Activated CD8-positive, alpha-beta memory T cell treated with anti-CD3 and anti-CD28 coated beads, Interleukin-2, amount 50 U/mL, for 4 hours (primary cell): ENCODE measurements around the gene SOX14.

ENCODE experiments used
- DNase-seq: peaks from one replicate; pipeline ENCODE4 v3.0.0-alpha.2; 2020

SOX14 gene

GRCh38 chr3:137764001-137764433 lies at the start of gene SOX14:
SOX14 (plus strand) TSS chr3:137764315; CDS start chr3:137764785, 470 bp downstream.
- no peak for DNase-seq

- no peak for DNase-seq
Measured at GRCh38 chr3:137714551-137714950, 49.6 kb upstream of the SOX14 start.

GRCh38 chr3:137724240-137724639 lies 39.9 kb upstream of the SOX14 start:
- DNase-seq = no peak

- no peak for DNase-seq
Measured at GRCh38 chr3:137737208-137737607, 26.9 kb upstream of the SOX14 start.

GRCh38 chr3:137738710-137739109 lies 25.4 kb upstream of the SOX14 start:
- DNase-seq = no peak

GRCh38 chr3:137743608-137744007 lies 20.5 kb upstream of the SOX14 start:
- no peak for DNase-seq

GRCh38 chr3:137746808-137747207 lies 17.3 kb upstream of the SOX14 start:
- DNase-seq = no peak

GRCh38 chr3:137759505-137759904 lies 4.6 kb upstream of the SOX14 start:
- no peak for DNase-seq

GRCh38 chr3:137760341-137761098 lies 3.6 kb upstream of the SOX14 start:
- no peak for DNase-seq

GRCh38 chr3:137761099-137761562 lies 3.0 kb upstream of the SOX14 start:
- no peak for DNase-seq

- DNase-seq = no peak
Measured at GRCh38 chr3:137761563-137762503, 2.3 kb upstream of the SOX14 start.

- no peak for DNase-seq
Measured at GRCh38 chr3:137762674-137763593, 1.2 kb upstream of the SOX14 start.

GRCh38 chr3:137763594-137763938 lies 549 bp upstream of the SOX14 start:
- no peak for DNase-seq

GRCh38 chr3:137764563-137765309 lies 621 bp downstream of the SOX14 start:
- DNase-seq = no peak

GRCh38 chr3:137765310-137766033 lies 1.4 kb downstream of the SOX14 start:
- no peak for DNase-seq

GRCh38 chr3:137766041-137766875 lies 2.1 kb downstream of the SOX14 start:
- no peak for DNase-seq

GRCh38 chr3:137766876-137767537 lies 2.9 kb downstream of the SOX14 start:
- DNase-seq = no peak

GRCh38 chr3:137767538-137768360 lies 3.6 kb downstream of the SOX14 start:
- no peak for DNase-seq
